IPS DF 4.7 (cell line): ENCODE data around the gene GPS1.
A peak's percentile ranks its signal among the peaks of the same experiment; 100 is the strongest.

Experiments used
- DNase-seq: peaks from one replicate; pipeline ENCODE4 v3.0.0-alpha.2; 2013; ENCODE audit warnings: low spot score; ENCODE audit errors: extremely low read depth

The GPS1 gene

GRCh38 chr17:82014432-82014831, 37.3 kb upstream of the GPS1 start:
- DNase-seq = no peak

- no peak for DNase-seq
These were observed 36.8 kb upstream of the GPS1 start for GRCh38 chr17:82014971-82015310.

GRCh38 chr17:82015311-82015971, 36.3 kb upstream of the GPS1 start:
- DNase-seq = no peak

- DNase-seq = no peak
These were observed 35.4 kb upstream of the GPS1 start for GRCh38 chr17:82016061-82016874.

GRCh38 chr17:82016875-82017459, 34.7 kb upstream of the GPS1 start:
- DNase-seq = no peak

GRCh38 chr17:82017612-82018151, 34.0 kb upstream of the GPS1 start:
- no peak for DNase-seq

- DNase-seq = no peak
These were observed 33.3 kb upstream of the GPS1 start for GRCh38 chr17:82018152-82018988.

- DNase-seq = no peak
These were observed 32.6 kb upstream of the GPS1 start for GRCh38 chr17:82018989-82019689.

- no peak for DNase-seq
These were observed 31.8 kb upstream of the GPS1 start for GRCh38 chr17:82019690-82020571.

GRCh38 chr17:82020572-82021106, 31.1 kb upstream of the GPS1 start:
- no peak for DNase-seq

GRCh38 chr17:82021107-82021899, 30.4 kb upstream of the GPS1 start:
- no peak for DNase-seq

GRCh38 chr17:82021900-82022309, 29.8 kb upstream of the GPS1 start:
- DNase-seq = no peak

GRCh38 chr17:82022310-82022980, 29.3 kb upstream of the GPS1 start, which contains the start of gene CENPX:
Gene CENPX, minus strand, starts transcription at chr17:82022878. Its CDS starts 17 bp downstream, at chr17:82022861.
- no peak for DNase-seq

GRCh38 chr17:82022981-82023446, 28.7 kb upstream of the GPS1 start, which contains the start of gene LRRC45:
Gene LRRC45, plus strand, starts transcription at chr17:82023305. Its CDS starts 339 bp downstream, at chr17:82023644.
- peak; percentile 83 for DNase-seq

- no peak for DNase-seq
These were observed 28.1 kb upstream of the GPS1 start for GRCh38 chr17:82023447-82024241.

GRCh38 chr17:82024859-82025258, 26.8 kb upstream of the GPS1 start:
- no peak for DNase-seq
